NT2/D1 (cell line): ENCODE data around the gene ROBO3.

Experiments used
- YY1 ChIP-seq: IDR thresholded peaks from 2 replicates; pipeline ENCODE4 v1.6.1; 2011; ENCODE audit not compliant: insufficient read length, insufficient read depth
- ZNF274 ChIP-seq: IDR thresholded peaks from 2 replicates; pipeline ENCODE4 v1.6.1; 2011; ENCODE audit warnings: mild to moderate bottlenecking, low read depth, low read length

- TF ChIP-seq ZNF274: no peak
- TF ChIP-seq YY1: no peak
These were observed 30.3 kb downstream of the ROBO3 start for GRCh38 chr11:124895471-124895971.
